H1 (cell line): ENCODE results near the gene TTC31. TPM values are rescaled to one million over a fixed set of nuclear protein-coding genes. Genes with fewer than 3 reads are reported as not detected.

Experiments used
- CTCF ChIA-PET: fragments of 300-600 bp; sonication (Branson Sonifier 250); formaldehyde crosslinking; loops from one replicate; lab custom pipeline; 2021; ENCODE audit not compliant: partially characterized antibody; lab: Charles Lee
- POLR2A ChIA-PET: fragments of 300-600 bp; sonication (Branson Sonifier 250); formaldehyde crosslinking; loops from one replicate; lab custom pipeline; 2021; ENCODE audit warnings: inconsistent platforms; ENCODE audit not compliant: partially characterized antibody; lab: Charles Lee
- DNase-seq, 2 experiments: peaks; one replicate each; pipeline versions ENCODE4 v3.0.0 to v3.0.0-alpha.2; 2010 to 2022; ENCODE audit warnings: low spot score in 2 of 2, low read depth in 1 of 2, mixed read lengths in 1 of 2
- FAIRE-seq: peaks from 2 replicates; lab custom pipeline; 2011; peaks lifted over from hg19 to GRCh38; lab: Jason Lieb, UNC
- H2AFZ ChIP-seq: 2 replicates; pipeline ENCODE4 v1.8.1; 2012; ENCODE audit warnings: low read length, inconsistent platforms
- H2AK5ac ChIP-seq: 2 replicates; pipeline ENCODE4 v1.6.1; 2013; ENCODE audit warnings: low read depth, low read length
- H2BK120ac ChIP-seq: replicated peaks from 2 replicates; pipeline ENCODE3; 2013; ENCODE audit warnings: low read depth, low read length, inconsistent platforms
- H2BK12ac ChIP-seq: 2 replicates; pipeline ENCODE4 v1.6.1; 2013; ENCODE audit warnings: low read depth, low read length
- H2BK15ac ChIP-seq: 2 replicates; pipeline ENCODE4 v1.6.1; 2013; ENCODE audit warnings: low read length
- H2BK20ac ChIP-seq: 2 replicates; pipeline ENCODE4 v1.6.1; 2013; ENCODE audit warnings: low read length
- H2BK5ac ChIP-seq: 2 replicates; pipeline ENCODE4 v1.6.1; 2013; ENCODE audit warnings: low read depth, low read length
- H3K14ac ChIP-seq: 2 replicates; pipeline ENCODE4 v1.6.1; 2013; ENCODE audit warnings: inconsistent platforms; ENCODE audit not compliant: insufficient read length
- H3K18ac ChIP-seq: 2 replicates; pipeline ENCODE4 v1.6.1; 2013; ENCODE audit warnings: low read length; ENCODE audit errors: extremely low read depth
- H3K23ac ChIP-seq: 2 replicates; pipeline ENCODE4 v1.6.1; 2013; ENCODE audit warnings: inconsistent platforms; ENCODE audit not compliant: insufficient read length
- H3K23me2 ChIP-seq: 2 replicates; pipeline ENCODE4 v1.6.1; 2013; ENCODE audit warnings: low read depth, low read length
- H3K27ac ChIP-seq: 2 replicates; pipeline ENCODE4 v1.6.1; 2011; ENCODE audit warnings: low read depth, low read length, inconsistent platforms
- H3K27me3 ChIP-seq, 4 experiments: replicated peaks in 1 of 4; 1 replicate in 1 of 4; 2 replicates in 3 of 4; pipeline versions ENCODE4 v1.6.1 to v1.8.1; 2011 to 2013; ENCODE audit warnings: low read length in 3 of 4, mild to moderate bottlenecking in 3 of 4, inconsistent platforms in 2 of 4, mixed read lengths in 2 of 4, moderate library complexity in 1 of 4; ENCODE audit not compliant: control insufficient read depth in 3 of 4, insufficient read depth in 3 of 4; ENCODE audit errors: extremely low read depth in 1 of 4
- H3K36me3 ChIP-seq, 4 experiments: 2 replicates each; pipeline versions ENCODE4 v1.6.1 to v1.8.1; 2011 to 2013; ENCODE audit warnings: mild to moderate bottlenecking in 4 of 4, low read length in 3 of 4, moderate library complexity in 2 of 4, control low read depth in 1 of 4, inconsistent platforms in 1 of 4; ENCODE audit not compliant: insufficient read depth in 4 of 4, control insufficient read depth in 2 of 4
- H3K4ac ChIP-seq: replicated peaks from 2 replicates; pipeline ENCODE3; 2013; ENCODE audit warnings: low read length, low read depth, mixed read lengths, inconsistent platforms; ENCODE audit not compliant: insufficient read length
- H3K4me1 ChIP-seq, 4 experiments: replicated peaks in 1 of 4; 1 replicate in 1 of 4; 2 replicates in 3 of 4; pipeline versions ENCODE4 v1.6.1 to v1.8.1; 2011 to 2013; ENCODE audit warnings: low read length in 3 of 4, inconsistent platforms in 2 of 4, mixed read lengths in 1 of 4; ENCODE audit not compliant: insufficient read depth in 4 of 4, control insufficient read depth in 3 of 4
- H3K4me2 ChIP-seq, 2 experiments: 2 replicates each; pipeline versions ENCODE4 v1.6.1 to v1.8.1; 2011 to 2013; ENCODE audit warnings: low read depth in 2 of 2, low read length in 2 of 2, control low read depth in 1 of 2, inconsistent platforms in 1 of 2, mild to moderate bottlenecking in 1 of 2; ENCODE audit not compliant: insufficient read depth in 1 of 2
- H3K4me3 ChIP-seq, 4 experiments: fragments of 200-600, 300-600 bp in 1 of 4; sonication (generic), shearing (Covaris generic), sonication (Bioruptor Twin) in 1 of 4; 2 replicates each; pipeline versions ENCODE4 v1.5.1 to v1.8.1; 2011 to 2016; ENCODE audit warnings: low read length in 4 of 4, low read depth in 3 of 4, control low read depth in 2 of 4, inconsistent platforms in 2 of 4, mild to moderate bottlenecking in 2 of 4, mixed read lengths in 1 of 4, moderate library complexity in 1 of 4; ENCODE audit not compliant: insufficient read depth in 2 of 4; ENCODE audit errors: extremely low read depth in 1 of 4
- H3K56ac ChIP-seq: replicated peaks from 2 replicates; pipeline ENCODE3; 2013; ENCODE audit warnings: low read depth, mild to moderate bottlenecking, mixed read lengths, low read length, inconsistent platforms; ENCODE audit not compliant: insufficient read length
- H3K79me1 ChIP-seq: 2 replicates; pipeline ENCODE4 v1.6.1; 2013; ENCODE audit warnings: low read depth, low read length, control low read depth
- H3K79me2 ChIP-seq, 2 experiments: 2 replicates each; pipeline versions ENCODE4 v1.6.1 to v1.8.1; 2012 to 2013; ENCODE audit warnings: low read length in 2 of 2, mild to moderate bottlenecking in 2 of 2, inconsistent platforms in 1 of 2; ENCODE audit not compliant: insufficient read depth in 2 of 2, control insufficient read depth in 1 of 2
- H3K9ac ChIP-seq, 4 experiments: replicated peaks in 1 of 4; 1 replicate in 1 of 4; 2 replicates in 3 of 4; pipeline versions ENCODE4 v1.6.1 to v1.8.1; 2011 to 2013; ENCODE audit warnings: low read depth in 3 of 4, low read length in 3 of 4, control low read depth in 2 of 4, mild to moderate bottlenecking in 2 of 4, moderate library complexity in 2 of 4, inconsistent platforms in 1 of 4; ENCODE audit errors: extremely low read depth in 1 of 4
- H3K9me3 ChIP-seq, 2 experiments: 2 replicates each; pipeline versions ENCODE4 v1.6.1 to v1.8.1; 2012 to 2013; ENCODE audit warnings: mild to moderate bottlenecking in 2 of 2, moderate library complexity in 2 of 2, control low read depth in 1 of 2, inconsistent platforms in 1 of 2, low read depth in 1 of 2, low read length in 1 of 2, mixed read lengths in 1 of 2; ENCODE audit not compliant: insufficient read depth in 2 of 2
- H4K20me1 ChIP-seq, 2 experiments: replicated peaks in 1 of 2; 2 replicates each; pipeline versions ENCODE3 to v1.8.1; 2011 to 2013; ENCODE audit warnings: inconsistent platforms in 2 of 2, low read length in 2 of 2, mild to moderate bottlenecking in 1 of 2; ENCODE audit not compliant: insufficient read depth in 2 of 2, control insufficient read depth in 1 of 2
- H4K5ac ChIP-seq: 2 replicates; pipeline ENCODE4 v1.6.1; 2013; ENCODE audit warnings: low read length, low read depth, mixed read lengths, inconsistent platforms; ENCODE audit not compliant: insufficient read length
- H4K8ac ChIP-seq: 2 replicates; pipeline ENCODE4 v1.8.0; 2013; ENCODE audit warnings: mild to moderate bottlenecking, moderate library complexity, low read length, inconsistent platforms; ENCODE audit not compliant: insufficient read depth; ENCODE audit errors: extremely low read depth
- H4K91ac ChIP-seq: replicated peaks from 2 replicates; pipeline ENCODE3; 2013; ENCODE audit warnings: low read length, mixed read lengths, inconsistent platforms; ENCODE audit not compliant: insufficient read length
- CTBP2 ChIP-seq: IDR thresholded peaks from 2 replicates; pipeline ENCODE4 v1.7.0; 2011; ENCODE audit warnings: borderline replicate concordance, mild to moderate bottlenecking, moderate library complexity, mixed read lengths, low read length; ENCODE audit not compliant: insufficient read depth, insufficient read length
- EP300 ChIP-seq, 2 experiments: IDR thresholded peaks; 1 replicate in 1 of 2; 2 replicates in 1 of 2; pipeline ENCODE4 v1.6.1; 2011 to 2012; ENCODE audit warnings: low read depth in 2 of 2, low read length in 2 of 2, mild to moderate bottlenecking in 2 of 2, borderline replicate concordance in 1 of 2, inconsistent platforms in 1 of 2, moderate library complexity in 1 of 2
- SAP30 ChIP-seq: fragments of 300-600 bp; sonication (generic); IDR thresholded peaks from 2 replicates; pipeline ENCODE4 v1.7.1; 2012; ENCODE audit warnings: low read length, moderate library complexity, mild to moderate bottlenecking, inconsistent platforms; ENCODE audit not compliant: insufficient read depth, insufficient replicate concordance
- WGBS, 2 experiments: shearing (Covaris generic) in 1 of 2; methylation state at CpG; one replicate each; pipeline versions ENCODE4 v1.1.6 to v1.1.7; 2013 to 2015; ENCODE audit warnings: low lambda C conversion rate in 2 of 2, mixed read lengths in 2 of 2, inconsistent platforms in 1 of 2, low coverage in 1 of 2, missing lambda C conversion rate in 1 of 2; ENCODE audit not compliant: insufficient replicate concordance in 2 of 2, insufficient coverage in 1 of 2, insufficient read length in 1 of 2; ENCODE audit errors: extremely low coverage in 1 of 2, missing lambda C conversion rate in 1 of 2; 5-methylcytosine and 5-hydroxymethylcytosine counted together
- polyA plus RNA-seq, 7 experiments: library from polyadenylated mRNA; depleted of rRNA in 3 of 7; stranded (reverse) in 5 of 7; unstranded in 2 of 7; fragments of >200 nt in 5 of 7; fragments of 200-250 nt in 2 of 7; gene quantifications; 1 replicate in 5 of 7; 2 replicates in 1 of 7; 4 replicates in 1 of 7; pipeline versions ENCODE4 v1.2.1 to v1.2.3, GENCODE V29; 2011 to 2013; ENCODE audit warnings: missing spikeins in 2 of 7, mixed read lengths in 2 of 7
- total RNA-seq: library from RNA; stranded (reverse); fragmentation: NEBNext Ultra II Directional; extraction: Animal tissue kit (Norgen Biotek cat#: 25700); gene quantifications from 2 replicates; pipeline ENCODE4 v1.2.1, GENCODE V29; 2021

The TTC31 gene
- total and polyA plus RNA-seq, 2 of the 8 experiments (the other 6 are each of a cell fraction or from before 2014, with no cell fraction given) = 28.8 to 29.9 TPM

- H3K9me3 ChIP-seq = no peaks in the 10 kb centered on the region
- H3K9ac ChIP-seq = no peak overlapping the region
- peaks cover 22% of the 10 kb centered on the region for H3K79me1 ChIP-seq
- no peak overlapping the region for H2AK5ac ChIP-seq
- no peak overlapping the region for H3K4ac ChIP-seq
- H3K79me2 ChIP-seq = peaks cover 4 to 47% of the 10 kb centered on the region in 2 experiments; a peak in 2 of 4 replicates
- H3K23ac ChIP-seq = no peak overlapping the region
- no peak overlapping the region for H4K91ac ChIP-seq
- no peak overlapping the region for H3K14ac ChIP-seq
- no peak overlapping the region; the same call in 1 of the 2 replicates for H2BK15ac ChIP-seq
- H2BK12ac ChIP-seq = no peak overlapping the region
- peaks cover 3% of the 10 kb centered on the region; the same call in 1 of the 2 replicates for H3K23me2 ChIP-seq
- no peak overlapping the region for H2AFZ ChIP-seq
- no peaks in the 10 kb centered on the region for H3K27me3 ChIP-seq
- H3K4me1 ChIP-seq = peaks cover 4 to 24% (median 16%) of the 10 kb centered on the region in 4 experiments; a peak in 6 of 7 replicates
- H3K36me3 ChIP-seq = peaks cover 7 to 18% (median 13%) of the 10 kb centered on the region in 4 experiments
- no peak for DNase-seq
- H2BK5ac ChIP-seq = peak overlapping the region; percentile 83; the same call in 1 of the 2 replicates
- H4K5ac ChIP-seq = no peak overlapping the region
- 0 out of 2 replicates have a peak overlapping the region, but pooled peaks have one; percentile 4 for H3K27ac ChIP-seq
- H3K18ac ChIP-seq = no peak overlapping the region
- H2BK120ac ChIP-seq = no peak overlapping the region
- TF ChIP-seq EP300 (IDR thresholded peaks at IDR 0.05; ENCODE audit: borderline replicate concordance in 1 of 2, low read depth in 2 of 2, low read length in 2 of 2) = no peak
- TF ChIP-seq CTBP2 = no peak
- no peak for TF ChIP-seq SAP30
- TF ChIP-seq, all 59 proteins: peak for 0
- Histone ChIP-seq H3K56ac (no peak overlapping the region), H3K4me2 (no peak overlapping the region), H4K8ac (no peak overlapping the region; the same call in 1 of the 2 replicates), H3K4me3 (no peak overlapping the region), H4K20me1 (peaks cover 6 to 20% of the 10 kb centered on the region in 2 experiments), H2BK20ac (no peak overlapping the region)
- POLR2A ChIA-PET = interaction anchor here (1.0 to 3.2 kb wide), 6 partner anchors 10 to 231 kb away, joined by 3 to 27 read pairs (median 5); partner anchors contain the start of genes C2orf81, INO80B and WDR54
- FAIRE-seq = no peak
- 96% methylated on average over 37 of the region's 43 CpGs; no CpG with 5 or more reads in 1 of the 2 experiments for WGBS, 2 experiments
- CTCF ChIA-PET = no interaction called here
Observed at GRCh38 chr2:74436111-74436805, 46.6 kb upstream of the TTC31 start.
